BLaER1 treated with 17β-estradiol and CSF1 and Interleukin-3, amounts not matched to agents 10 nM and 100 nM (cell line): ENCODE data around the gene APBA3.

ENCODE experiments used
- H3K27ac ChIP-seq, 11 experiments: shearing (Covaris generic); formaldehyde crosslinking; 2 replicates each; pipeline ENCODE4 v1.8.1; 2022
- H3K27me3 ChIP-seq, 11 experiments: shearing (Covaris generic); formaldehyde crosslinking; 2 replicates each; pipeline ENCODE4 v1.8.1; 2022
- H3K36me3 ChIP-seq, 11 experiments: shearing (Covaris generic); formaldehyde crosslinking; 2 replicates each; pipeline ENCODE4 v1.8.1; 2022
- H3K4me1 ChIP-seq, 10 experiments: shearing (Covaris generic); formaldehyde crosslinking; 2 replicates each; pipeline ENCODE4 v1.8.1; 2022
- H3K4me2 ChIP-seq, 11 experiments: shearing (Covaris generic); formaldehyde crosslinking; 2 replicates each; pipeline ENCODE4 v1.8.1; 2022
- H3K4me3 ChIP-seq, 10 experiments: shearing (Covaris generic); formaldehyde crosslinking; 2 replicates each; pipeline ENCODE4 v1.8.1; 2022
- H3K9ac ChIP-seq, 11 experiments: shearing (Covaris generic); formaldehyde crosslinking; 2 replicates each; pipeline ENCODE4 v1.8.1; 2022
- H3K9me3 ChIP-seq, 11 experiments: shearing (Covaris generic); formaldehyde crosslinking; replicated peaks in 1 of 11; 2 replicates each; pipeline ENCODE4 v1.8.1; 2022
- H4K20me1 ChIP-seq, 11 experiments: shearing (Covaris generic); formaldehyde crosslinking; 2 replicates each; pipeline ENCODE4 v1.8.1; 2022
- Cebpa-rat ChIP-seq, 11 experiments: shearing (Covaris generic); IDR thresholded peaks; 2 replicates each; pipeline ENCODE4 v1.8.1; 2022

Gene APBA3

GRCh38 chr19:3750211-3750610, 11.3 kb downstream of the APBA3 start:
- TF ChIP-seq Cebpa-rat (IDR thresholded peaks at IDR 0.05) = no peak
- Histone ChIP-seq H3K9me3 (no peaks in the 10 kb centered on the region), H3K4me2 (no peak overlapping the region), H4K20me1 (peaks cover 0 to 6% (median 0%) of the 10 kb centered on the region in 11 experiments; a peak in 2 of 22 replicates), H3K27ac (no peak overlapping the region), H3K4me1 (peaks cover 8 to 22% (median 20%) of the 10 kb centered on the region in 10 experiments; a peak in 18 of 20 replicates), H3K9ac (no peak overlapping the region), H3K27me3 (no peaks in the 10 kb centered on the region), H3K4me3 (no peak overlapping the region), H3K36me3 (peaks cover 38 to 57% (median 46%) of the 10 kb centered on the region in 11 experiments; a peak in 21 of 22 replicates)

- Histone ChIP-seq H3K27ac (no peak overlapping the region), H4K20me1 (peaks cover 0 to 4% (median 0%) of the 10 kb centered on the region in 11 experiments; a peak in 2 of 22 replicates), H3K4me2 (no peak overlapping the region), H3K9ac (no peak overlapping the region), H3K4me3 (no peak overlapping the region), H3K27me3 (no peaks in the 10 kb centered on the region), H3K9me3 (no peaks in the 10 kb centered on the region), H3K4me1 (peaks cover 0 to 9% (median 8%) of the 10 kb centered on the region in 10 experiments; a peak in 15 of 20 replicates), H3K36me3 (peaks cover 38 to 51% (median 46%) of the 10 kb centered on the region in 11 experiments; a peak in 21 of 22 replicates)
- TF ChIP-seq Cebpa-rat (IDR thresholded peaks at IDR 0.05) = no peak
Measured at GRCh38 chr19:3748965-3749364, 12.5 kb downstream of the APBA3 start.

- Histone ChIP-seq H4K20me1 (peaks cover 0 to 4% (median 0%) of the 10 kb centered on the region in 11 experiments; a peak in 1 of 22 replicates), H3K27ac (no peak overlapping the region), H3K4me2 (no peak overlapping the region), H3K9me3 (0 out of 22 replicates have a peak, but pooled peaks cover 0 to 5% (median 0%) of the 10 kb centered on the region in 11 experiments), H3K36me3 (peaks cover 16 to 27% (median 23%) of the 10 kb centered on the region in 11 experiments; a peak in 21 of 22 replicates), H3K4me3 (no peak overlapping the region), H3K9ac (no peak overlapping the region), H3K27me3 (no peaks in the 10 kb centered on the region), H3K4me1 (no peaks in the 10 kb centered on the region)
- TF ChIP-seq Cebpa-rat (IDR thresholded peaks at IDR 0.05) = no peak
Measured at GRCh38 chr19:3746371-3747056, 15.0 kb downstream of the APBA3 start.

GRCh38 chr19:3745363-3746045, 16.0 kb downstream of the APBA3 start:
- Histone ChIP-seq H3K4me1 (no peaks in the 10 kb centered on the region), H3K9ac (no peak overlapping the region), H3K4me2 (no peak overlapping the region), H4K20me1 (peaks cover 0 to 4% (median 0%) of the 10 kb centered on the region in 11 experiments; a peak in 1 of 22 replicates), H3K27me3 (no peaks in the 10 kb centered on the region), H3K27ac (no peak overlapping the region), H3K9me3 (0 out of 22 replicates have a peak, but pooled peaks cover 0 to 5% (median 0%) of the 10 kb centered on the region in 11 experiments), H3K4me3 (no peak overlapping the region), H3K36me3 (peaks cover 6 to 16% (median 13%) of the 10 kb centered on the region in 11 experiments; a peak in 21 of 22 replicates)
- TF ChIP-seq Cebpa-rat (IDR thresholded peaks at IDR 0.05) = no peak

- no peak for TF ChIP-seq Cebpa-rat (IDR thresholded peaks at IDR 0.05)
- Histone ChIP-seq H3K4me2 (no peak overlapping the region), H3K9me3 (0 out of 22 replicates have a peak, but pooled peaks cover 0 to 5% (median 0%) of the 10 kb centered on the region in 11 experiments), H3K27ac (no peak overlapping the region), H4K20me1 (peaks cover 0 to 4% (median 0%) of the 10 kb centered on the region in 11 experiments; a peak in 1 of 22 replicates), H3K27me3 (no peaks in the 10 kb centered on the region), H3K9ac (no peak overlapping the region), H3K36me3 (no peaks in the 10 kb centered on the region), H3K4me3 (no peak overlapping the region), H3K4me1 (peaks cover 0 to 12% (median 0%) of the 10 kb centered on the region in 10 experiments; a peak in 3 of 20 replicates)
Measured at GRCh38 chr19:3743486-3743885, 18.0 kb downstream of the APBA3 start.

- H3K4me1 ChIP-seq = peaks cover 0 to 12% (median 0%) of the 10 kb centered on the region in 10 experiments; a peak in 3 of 20 replicates
Measured at GRCh38 chr19:3740431-3740830, 21.1 kb downstream of the APBA3 start.

GRCh38 chr19:3738477-3739220, 22.8 kb downstream of the APBA3 start:
- TF ChIP-seq Cebpa-rat (IDR thresholded peaks at IDR 0.05) = no peak
- 0 out of 22 replicates have a peak, but pooled peaks cover 0 to 5% (median 0%) of the 10 kb centered on the region in 11 experiments for H3K9me3 ChIP-seq
- H3K27me3 ChIP-seq = no peaks in the 10 kb centered on the region
- H3K9ac ChIP-seq = no peak overlapping the region
- H4K20me1 ChIP-seq = no peaks in the 10 kb centered on the region
- peaks cover 0 to 12% (median 2%) of the 10 kb centered on the region in 10 experiments; a peak in 5 of 20 replicates for H3K4me1 ChIP-seq
- H3K4me3 ChIP-seq = no peak overlapping the region
- no peak overlapping the region for H3K4me2 ChIP-seq
- no peak overlapping the region for H3K27ac ChIP-seq
- H3K36me3 ChIP-seq = no peaks in the 10 kb centered on the region

More at GRCh38 chr19:3740431-3740830, 21.1 kb downstream of the APBA3 start:
- Histone ChIP-seq H3K36me3 (no peaks in the 10 kb centered on the region), H3K27me3 (no peaks in the 10 kb centered on the region), H3K27ac (no peak overlapping the region), H3K9ac (no peak overlapping the region), H3K4me2 (no peak overlapping the region), H4K20me1 (no peaks in the 10 kb centered on the region), H3K9me3 (0 out of 22 replicates have a peak, but pooled peaks cover 0 to 5% (median 0%) of the 10 kb centered on the region in 11 experiments), H3K4me3 (no peak overlapping the region)
- no peak for TF ChIP-seq Cebpa-rat (IDR thresholded peaks at IDR 0.05)

GRCh38 chr19:3737487-3738205, 23.8 kb downstream of the APBA3 start:
- no peaks in the 10 kb centered on the region for H4K20me1 ChIP-seq
- no peak overlapping the region for H3K9ac ChIP-seq
- H3K27ac ChIP-seq = no peak overlapping the region
- no peaks in the 10 kb centered on the region for H3K36me3 ChIP-seq
- no peaks in the 10 kb centered on the region for H3K27me3 ChIP-seq
- H3K4me3 ChIP-seq = no peak overlapping the region
- TF ChIP-seq Cebpa-rat (IDR thresholded peaks at IDR 0.05) = no peak
- H3K4me2 ChIP-seq = no peak overlapping the region
- no peaks in the 10 kb centered on the region for H3K9me3 ChIP-seq
- H3K4me1 ChIP-seq = peaks cover 0 to 12% (median 5%) of the 10 kb centered on the region in 10 experiments; a peak in 5 of 20 replicates
